ENCODE results near the gene RAB18.

Gene RAB18

GRCh38 chr10:27513451-27514191 is 9.5 kb downstream of the RAB18 start:
- Histone ChIP-seq H3K27me3 (ENCODE audit: insufficient read depth, low read depth) (no peaks in the 10 kb centered on the region), H3K4me3 (IDR thresholded peaks at IDR 0.05; ENCODE audit: insufficient read depth, low read depth, low read length) (no peak overlapping the region), H3K4me1 (ENCODE audit: low read depth, poor library complexity, severe bottlenecking) (peaks cover 27% of the 10 kb centered on the region), H4K20me1 (ENCODE audit: insufficient read depth) (0 out of 2 replicates have a peak, but pooled peaks cover 5% of the 10 kb centered on the region), H3K27ac (peak overlapping the region; percentile 14; the same call in 1 of the 2 replicates), H3K9ac (no peak overlapping the region), H3K36me3 (ENCODE audit: insufficient read depth) (peaks cover 8% of the 10 kb centered on the region; the same call in 1 of the 2 replicates), H3K4me2 (no peak overlapping the region), H3K79me2 (ENCODE audit: insufficient read depth, low read depth) (peaks cover 73% of the 10 kb centered on the region; the same call in 1 of the 2 replicates), H2AFZ (ENCODE audit: low read depth) (no peak overlapping the region)
- no peak for TF ChIP-seq CTCF (conservative IDR thresholded peaks at IDR 0.05; ENCODE audit: low read depth, low read length)

GRCh38 chr10:27514243-27514642 is 10.1 kb downstream of the RAB18 start:
- TF ChIP-seq CTCF (conservative IDR thresholded peaks at IDR 0.05; ENCODE audit: low read depth, low read length): no peak
- H3K4me3 ChIP-seq (IDR thresholded peaks at IDR 0.05; ENCODE audit: insufficient read depth, low read depth, low read length): no peak overlapping the region
- H3K9ac ChIP-seq: no peak overlapping the region
- H3K27me3 ChIP-seq (ENCODE audit: insufficient read depth, low read depth): no peaks in the 10 kb centered on the region
- peaks cover 30% of the 10 kb centered on the region for H3K4me1 ChIP-seq (ENCODE audit: low read depth, poor library complexity, severe bottlenecking)
- H3K79me2 ChIP-seq (ENCODE audit: insufficient read depth, low read depth): peaks cover 73% of the 10 kb centered on the region; the same call in 1 of the 2 replicates
- no peak overlapping the region; the same call in 1 of the 2 replicates for H3K27ac ChIP-seq
- no peak overlapping the region for H2AFZ ChIP-seq (ENCODE audit: low read depth)
- no peak overlapping the region for H3K4me2 ChIP-seq
- peaks cover 8% of the 10 kb centered on the region; the same call in 1 of the 2 replicates for H3K36me3 ChIP-seq (ENCODE audit: insufficient read depth)
- H4K20me1 ChIP-seq (ENCODE audit: insufficient read depth): peaks cover 9% of the 10 kb centered on the region; the same call in 1 of the 2 replicates

- Histone ChIP-seq H3K4me1 (ENCODE audit: low read depth, poor library complexity, severe bottlenecking) (peaks cover 43% of the 10 kb centered on the region), H3K9ac (no peak overlapping the region), H3K36me3 (ENCODE audit: insufficient read depth) (no peaks in the 10 kb centered on the region), H2AFZ (ENCODE audit: low read depth) (no peak overlapping the region), H4K20me1 (ENCODE audit: insufficient read depth) (peaks cover 7% of the 10 kb centered on the region; the same call in 1 of the 2 replicates), H3K4me2 (no peak overlapping the region), H3K4me3 (IDR thresholded peaks at IDR 0.05; ENCODE audit: insufficient read depth, low read depth, low read length) (no peak overlapping the region), H3K27me3 (ENCODE audit: insufficient read depth, low read depth) (no peaks in the 10 kb centered on the region), H3K27ac (no peak overlapping the region), H3K79me2 (ENCODE audit: insufficient read depth, low read depth) (peaks cover 79% of the 10 kb centered on the region)
- TF ChIP-seq CTCF (conservative IDR thresholded peaks at IDR 0.05; ENCODE audit: low read depth, low read length): no peak
Observed at GRCh38 chr10:27518261-27518660, 14.2 kb downstream of the RAB18 start.

- H3K4me2 ChIP-seq: peak overlapping the region; percentile 71; the same call in 1 of the 2 replicates
- H3K79me2 ChIP-seq (ENCODE audit: insufficient read depth, low read depth): peaks cover 58% of the 10 kb centered on the region
- H3K27ac ChIP-seq: peak overlapping the region; percentile 82; the same call in 1 of the 2 replicates
- no peak for TF ChIP-seq CTCF (conservative IDR thresholded peaks at IDR 0.05; ENCODE audit: low read depth, low read length)
- no peak overlapping the region for H3K9ac ChIP-seq
- H3K36me3 ChIP-seq (ENCODE audit: insufficient read depth): no peaks in the 10 kb centered on the region
- no peak overlapping the region for H2AFZ ChIP-seq (ENCODE audit: low read depth)
- H3K4me3 ChIP-seq (IDR thresholded peaks at IDR 0.05; ENCODE audit: insufficient read depth, low read depth, low read length): no peak overlapping the region
- H4K20me1 ChIP-seq (ENCODE audit: insufficient read depth): no peaks in the 10 kb centered on the region
- peaks cover 84% of the 10 kb centered on the region for H3K4me1 ChIP-seq (ENCODE audit: low read depth, poor library complexity, severe bottlenecking)
- no peaks in the 10 kb centered on the region for H3K27me3 ChIP-seq (ENCODE audit: insufficient read depth, low read depth)
Observed at GRCh38 chr10:27525819-27526218, 21.7 kb downstream of the RAB18 start.
